ENCODE results near the gene CYTL1. TPM values are rescaled to one million over a fixed set of nuclear protein-coding genes. Genes with fewer than 3 reads are reported as not detected.

Gene CYTL1
- total RNA-seq, 6 experiments from 2014 or later: not detected

GRCh38 chr4:4980621-4981230, 38.5 kb downstream of the CYTL1 start:
- TF ChIP-seq CTCF (IDR thresholded peaks at IDR 0.05): no peak
- no peaks in the 10 kb centered on the region for H3K4me1 Mint-ChIP-seq (ENCODE audit: low read depth)
- no peak overlapping the region for H3K27ac Mint-ChIP-seq
- peaks cover 23% of the 10 kb centered on the region for H3K27me3 Mint-ChIP-seq (ENCODE audit: insufficient read depth)
- H3K9me3 Mint-ChIP-seq: peaks cover under 1% of the 10 kb centered on the region
- no peak for DNase-seq
- H3K36me3 Mint-ChIP-seq (ENCODE audit: low read depth): 0 out of 2 replicates have a peak, but pooled peaks cover 1% of the 10 kb centered on the region
- no peak overlapping the region for H3K4me3 Mint-ChIP-seq

- Mint-ChIP-seq H3K27ac (no peak overlapping the region), H3K4me1 (ENCODE audit: low read depth) (no peaks in the 10 kb centered on the region), H3K36me3 (ENCODE audit: low read depth) (0 out of 2 replicates have a peak, but pooled peaks cover 4% of the 10 kb centered on the region), H3K4me3 (no peak overlapping the region), H3K27me3 (ENCODE audit: insufficient read depth) (peaks cover 20% of the 10 kb centered on the region), H3K9me3 (peaks cover 8% of the 10 kb centered on the region)
- TF ChIP-seq CTCF (IDR thresholded peaks at IDR 0.05): no peak
- DNase-seq: no peak
These were observed 39.3 kb downstream of the CYTL1 start for GRCh38 chr4:4979971-4980370.

DNA sequence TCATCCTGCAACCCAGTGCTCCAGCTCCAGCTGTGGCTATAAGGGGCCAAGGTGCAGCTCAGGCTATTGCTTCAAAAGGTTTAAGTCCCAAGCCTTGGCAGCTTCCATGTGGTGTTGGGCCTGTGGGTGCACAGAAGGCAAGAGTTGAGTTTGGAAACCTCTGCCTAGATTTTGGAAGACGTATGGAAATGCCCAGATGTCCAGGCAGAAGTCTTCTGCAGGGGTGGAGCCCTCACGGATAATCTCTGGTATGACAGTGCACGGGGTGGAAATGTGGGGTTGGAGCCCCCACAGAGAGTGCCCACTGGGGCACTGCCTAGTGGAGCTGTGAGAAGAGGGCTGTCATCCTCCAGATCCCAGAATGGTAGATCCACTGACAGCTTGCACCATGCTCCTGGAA, 44.5 kb downstream of the CYTL1 start:
- H3K9me3 Mint-ChIP-seq: peaks cover 17% of the 10 kb centered on the region
- H3K36me3 Mint-ChIP-seq (ENCODE audit: low read depth): 0 out of 2 replicates have a peak, but pooled peaks cover 4% of the 10 kb centered on the region
- no peak overlapping the region for H3K27ac Mint-ChIP-seq
- H3K27me3 Mint-ChIP-seq (ENCODE audit: insufficient read depth): peaks cover 3% of the 10 kb centered on the region; the same call in 1 of the 2 replicates
- no peaks in the 10 kb centered on the region for H3K4me1 Mint-ChIP-seq (ENCODE audit: low read depth)
- no peak for DNase-seq
- no peak overlapping the region for H3K4me3 Mint-ChIP-seq
- TF ChIP-seq CTCF (IDR thresholded peaks at IDR 0.05): no peak

GRCh38 chr4:4971796-4972195, 47.5 kb downstream of the CYTL1 start:
- H3K27ac Mint-ChIP-seq: no peak overlapping the region
- peaks cover 7% of the 10 kb centered on the region; the same call in 1 of the 2 replicates for H3K4me1 Mint-ChIP-seq (ENCODE audit: low read depth)
- no peak for TF ChIP-seq CTCF (IDR thresholded peaks at IDR 0.05)
- H3K4me3 Mint-ChIP-seq: no peak overlapping the region
- H3K27me3 Mint-ChIP-seq (ENCODE audit: insufficient read depth): no peaks in the 10 kb centered on the region; the same call in 1 of the 2 replicates
- H3K9me3 Mint-ChIP-seq: peaks cover 17% of the 10 kb centered on the region
- no peak for DNase-seq
- 0 out of 2 replicates have a peak, but pooled peaks cover 4% of the 10 kb centered on the region for H3K36me3 Mint-ChIP-seq (ENCODE audit: low read depth)

- no peaks in the 10 kb centered on the region; the same call in 1 of the 2 replicates for H3K27me3 Mint-ChIP-seq (ENCODE audit: insufficient read depth)
These were observed 50.0 kb downstream of the CYTL1 start for GRCh38 chr4:4969298-4969697.

More at GRCh38 chr4:4969298-4969697, 50.0 kb downstream of the CYTL1 start:
- no peak for DNase-seq
- H3K36me3 Mint-ChIP-seq (ENCODE audit: low read depth): no peaks in the 10 kb centered on the region
- peaks cover 7% of the 10 kb centered on the region; the same call in 1 of the 2 replicates for H3K4me1 Mint-ChIP-seq (ENCODE audit: low read depth)
- peaks cover 6% of the 10 kb centered on the region for H3K9me3 Mint-ChIP-seq
- no peak for TF ChIP-seq CTCF (IDR thresholded peaks at IDR 0.05)
- H3K27ac Mint-ChIP-seq: no peak overlapping the region
- no peak overlapping the region for H3K4me3 Mint-ChIP-seq

Data from HFFc6 (cell line).